NK-92 treated with Interleukin-12 subunit alpha and Interleukin-12 subunit beta, amount 100 ng/mL, for 24 hours (cell line): ENCODE data around the gene NIN.
"Not testable (repeated sequence)": the region's sequence is repeated elsewhere in the genome, so short reads cannot be mapped to it uniquely, and the experiment has no call there.

ENCODE experiments used
- DNase-seq: peaks from one replicate; lab custom pipeline; 2025; lab: John Stamatoyannopoulos, UW

NIN gene

GRCh38 chr14:50820786-50821509, 10.0 kb downstream of the NIN start:
- DNase-seq: no peak

- not testable (repeated sequence) for DNase-seq
These were observed 11.7 kb downstream of the NIN start for GRCh38 chr14:50819303-50819702.

DNA sequence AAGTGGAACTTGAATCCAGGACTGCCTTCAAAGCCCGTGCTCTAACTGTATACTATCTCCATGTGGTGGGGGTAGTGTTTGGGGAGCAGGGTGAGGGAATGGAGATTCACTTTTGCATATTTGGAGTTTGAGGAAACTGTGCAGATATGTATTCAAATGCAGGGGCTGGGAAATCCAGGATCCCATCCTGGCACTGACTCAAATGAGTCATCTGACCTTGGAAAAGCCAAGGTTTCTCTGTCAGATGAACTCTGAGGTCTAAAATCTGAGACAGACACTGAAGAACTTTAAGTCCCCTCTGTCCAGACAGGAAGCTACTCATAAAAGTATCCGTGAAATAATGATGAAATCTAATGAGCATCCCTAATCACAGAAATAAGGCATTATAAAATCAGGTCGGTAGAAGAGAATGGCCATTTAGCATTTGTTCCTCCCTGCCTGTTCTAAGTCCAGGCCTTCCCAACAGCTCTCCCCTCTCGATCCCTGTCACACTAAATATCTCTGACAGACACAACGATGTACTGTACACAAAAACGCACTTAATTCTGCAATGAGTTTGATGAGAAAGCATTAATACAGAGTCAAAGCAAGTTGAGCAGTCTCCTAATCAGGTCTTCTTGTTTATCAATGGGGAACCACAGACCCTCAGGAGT, 14.4 kb downstream of the NIN start:
- no peak for DNase-seq

- not testable (repeated sequence) for DNase-seq
These were observed 15.4 kb downstream of the NIN start for GRCh38 chr14:50815526-50815925.

GRCh38 chr14:50815058-50815457, 15.9 kb downstream of the NIN start:
- not testable (repeated sequence) for DNase-seq

DNA sequence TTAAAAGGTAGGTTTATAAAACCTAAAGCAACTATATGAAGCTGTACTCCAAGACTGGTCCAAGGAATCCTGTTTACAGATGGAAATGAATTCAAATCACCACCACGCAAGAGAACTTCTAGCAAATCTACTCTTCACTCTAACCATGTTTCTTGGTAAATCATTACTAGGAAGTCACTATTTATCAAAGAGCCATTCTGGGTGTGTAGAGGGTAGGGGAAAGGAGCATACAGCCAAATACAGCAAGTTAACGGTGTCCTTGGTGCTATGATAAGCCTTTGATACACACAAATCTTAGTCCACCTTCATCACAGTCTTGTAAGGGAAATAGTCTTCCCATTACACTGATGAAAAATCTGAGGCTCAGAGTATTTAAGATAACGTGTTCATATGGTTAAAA, 16.8 kb downstream of the NIN start:
- DNase-seq: no peak

DNA sequence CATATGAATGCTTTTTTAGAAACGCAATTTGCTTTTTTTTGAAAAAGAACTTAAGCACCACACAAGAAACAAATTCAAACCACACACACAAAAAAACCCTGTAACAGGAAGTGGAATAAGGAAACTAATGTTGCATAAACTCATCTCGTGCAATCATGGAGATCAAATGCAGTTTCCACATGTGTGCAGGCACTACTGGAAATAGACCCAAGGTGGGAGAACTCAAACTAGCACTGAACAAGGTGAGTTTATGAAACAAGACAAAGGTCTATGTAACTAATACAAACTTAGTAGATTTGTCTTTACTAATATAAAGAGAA, 17.5 kb downstream of the NIN start:
- DNase-seq: no peak

DNA sequence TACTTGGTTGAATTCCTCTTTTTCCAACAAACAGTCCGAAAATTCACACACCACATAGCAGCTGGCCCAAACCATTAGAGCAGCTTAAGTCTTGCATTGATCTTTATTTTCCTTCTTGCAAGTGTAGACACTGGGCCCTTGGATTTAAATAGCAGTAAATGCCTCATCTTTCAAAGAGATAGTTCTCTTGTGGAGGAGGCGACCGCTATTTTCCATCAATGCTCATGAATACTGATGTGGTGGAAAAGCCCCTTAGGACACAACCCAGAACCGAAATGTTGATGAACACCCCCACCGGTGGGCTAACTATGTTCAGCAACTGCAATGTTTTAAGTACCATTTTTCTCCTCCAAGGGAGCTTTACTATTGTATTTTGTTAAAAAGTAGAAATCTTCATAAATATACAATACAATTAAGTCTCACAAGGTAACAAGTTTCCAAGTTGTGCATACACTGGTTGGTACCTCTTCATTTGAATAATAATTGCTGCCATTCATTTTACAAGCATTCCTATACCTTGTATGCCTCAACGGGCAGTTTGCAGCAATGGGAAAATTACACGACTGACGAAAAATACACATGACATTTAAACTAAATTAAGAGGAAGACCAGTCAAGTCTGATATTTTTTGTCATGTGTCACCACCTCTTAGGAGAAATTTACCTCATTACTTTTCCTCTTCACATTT, 18.0 kb downstream of the NIN start:
- no peak for DNase-seq

DNA sequence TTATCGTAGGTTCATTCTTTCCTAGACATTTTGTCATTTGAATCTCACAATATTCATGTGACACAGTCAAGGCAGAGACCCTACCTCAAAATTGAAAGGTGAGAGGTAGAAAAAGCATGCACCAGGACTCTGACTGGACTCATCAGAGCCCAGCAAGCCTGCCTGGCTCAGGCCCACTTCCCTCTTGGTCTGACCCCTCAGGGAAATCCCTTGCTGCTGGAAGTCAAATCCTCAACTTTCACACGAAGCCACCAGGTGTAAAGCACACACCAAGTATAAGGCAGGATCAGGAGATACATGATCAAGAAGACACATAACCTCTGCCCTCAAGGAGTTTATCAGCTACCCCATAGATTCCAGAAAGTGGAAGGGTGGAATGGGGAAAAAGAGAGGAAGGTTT, 18.8 kb downstream of the NIN start:
- no peak for DNase-seq

DNA sequence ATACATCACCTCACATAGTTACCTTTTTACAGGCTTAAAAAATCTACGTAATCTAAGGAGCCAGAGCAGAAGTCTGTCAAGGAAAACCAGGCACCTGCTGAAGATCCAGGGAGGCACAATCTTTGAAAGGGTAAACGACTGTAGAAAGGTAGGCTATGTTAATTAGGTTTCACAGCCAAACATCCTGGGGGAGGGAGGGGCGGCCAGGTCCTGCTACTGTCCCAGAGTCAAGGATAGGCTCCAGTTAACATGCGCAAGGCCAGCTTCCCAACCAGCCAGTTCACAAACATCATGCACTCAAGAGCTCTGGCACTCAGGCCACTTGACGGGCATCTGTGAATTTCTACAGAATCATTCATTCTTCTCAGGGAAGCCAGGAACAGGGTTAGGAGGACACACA, 22.9 kb downstream of the NIN start:
- no peak for DNase-seq

- no peak for DNase-seq
These were observed 24.6 kb downstream of the NIN start for GRCh38 chr14:50806241-50806933.

- no peak for DNase-seq
These were observed 25.6 kb downstream of the NIN start for GRCh38 chr14:50805396-50805795.

- DNase-seq: no peak
These were observed 26.7 kb downstream of the NIN start for GRCh38 chr14:50804181-50804721.

- no peak for DNase-seq
These were observed 29.3 kb downstream of the NIN start for GRCh38 chr14:50801706-50802105.

- DNase-seq: no peak
These were observed 30.9 kb downstream of the NIN start for GRCh38 chr14:50800032-50800431.

DNA sequence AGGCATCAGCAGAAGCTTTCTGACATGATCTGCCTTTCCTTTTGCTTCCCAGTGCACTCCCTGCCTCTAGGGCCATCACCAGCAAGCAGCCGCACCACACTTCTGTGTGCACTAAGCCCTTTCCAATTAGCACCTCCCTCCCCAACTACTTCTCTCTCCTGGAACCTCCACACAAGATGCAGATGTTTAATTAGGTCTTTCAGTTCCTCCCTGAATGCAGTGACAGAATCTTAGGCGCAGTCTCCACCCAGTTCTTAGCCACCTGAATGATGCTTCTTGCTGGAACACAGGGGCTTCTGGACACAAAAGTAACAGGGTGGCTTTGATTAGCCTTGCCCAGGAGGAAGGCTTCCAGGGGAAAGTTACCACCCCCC, 32.9 kb downstream of the NIN start:
- DNase-seq: no peak

DNA sequence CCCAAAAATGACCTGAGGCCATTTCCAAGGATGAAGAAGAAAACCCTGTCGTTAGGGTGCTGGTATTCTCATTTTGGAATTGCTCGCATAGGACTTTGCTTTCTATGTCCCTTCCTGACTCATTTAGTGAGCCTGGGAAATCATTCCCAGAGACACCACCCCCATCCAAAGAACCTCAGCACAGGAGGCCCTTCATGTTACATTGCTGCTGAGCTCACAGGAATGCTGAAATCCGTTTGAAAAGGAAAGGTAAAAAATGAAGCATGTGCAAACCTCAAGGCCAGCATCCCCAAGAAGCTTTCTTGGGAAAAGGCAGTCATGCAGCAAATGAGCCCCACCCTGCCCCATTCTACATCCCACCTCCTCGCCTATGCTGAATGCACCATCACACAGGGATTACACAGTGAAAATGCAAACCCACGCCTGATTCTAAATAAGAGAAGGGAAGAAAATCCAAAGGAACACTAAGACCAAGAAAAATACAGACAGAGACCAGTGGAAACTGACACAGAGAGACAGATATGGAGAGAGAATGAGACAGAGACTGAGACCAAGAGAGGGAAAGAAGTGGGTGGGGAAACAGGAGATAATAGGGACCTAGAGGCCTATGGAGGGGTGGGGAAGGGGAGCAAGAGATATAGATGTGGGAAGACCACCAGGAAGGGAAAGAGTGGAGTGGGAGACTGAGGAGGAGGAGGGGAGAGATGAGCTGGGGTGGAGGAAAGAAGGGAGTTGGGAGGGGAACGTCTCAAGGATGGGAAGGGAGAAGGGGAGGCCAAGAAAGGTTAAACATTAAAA, 33.5 kb downstream of the NIN start:
- no peak for DNase-seq

GRCh38 chr14:50796390-50796789, 34.6 kb downstream of the NIN start:
- DNase-seq: no peak

GRCh38 chr14:50795909-50796308, 35.1 kb downstream of the NIN start:
- no peak for DNase-seq

DNA sequence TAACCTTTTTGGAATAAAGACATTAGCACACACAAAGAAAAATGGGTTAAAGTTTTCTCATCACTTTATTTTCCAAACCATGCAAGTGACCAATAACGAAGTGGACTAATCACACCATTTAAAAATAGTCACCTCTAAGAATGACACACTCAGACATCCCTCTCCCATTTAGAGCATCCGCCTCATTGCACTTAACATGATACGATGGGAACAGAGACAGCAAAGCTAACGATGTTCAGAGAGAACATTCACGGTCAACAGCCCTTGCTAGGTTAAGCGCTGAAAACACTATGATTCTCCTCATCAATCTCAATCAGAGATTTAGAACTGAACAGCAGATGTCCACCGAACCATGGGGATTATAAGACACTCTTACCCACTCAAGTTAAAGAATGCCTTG, 35.8 kb downstream of the NIN start:
- no peak for DNase-seq

- no peak for DNase-seq
These were observed 36.8 kb downstream of the NIN start for GRCh38 chr14:50794068-50794645.
